MM.1S (cell line): ENCODE results near the gene EOLA2.
"Not testable (repeated sequence)": the region's sequence is repeated elsewhere in the genome, so short reads cannot be mapped to it uniquely, and the experiment has no call there.

ENCODE experiments used
- EZH2 ChIP-seq: fragments of 300-600 bp; sonication (generic); optimal IDR thresholded peaks from 2 replicates; pipeline ENCODE3; 2017; ENCODE audit warnings: low read depth, mild to moderate bottlenecking, antibody characterized with exemption, low read length, mixed read lengths
- TF ChIP-seq, protein P1 (sequence below): fragments of 300-600 bp; sonication (generic); IDR thresholded peaks from 2 replicates; pipeline ENCODE4 v1.5.1; 2016; ENCODE audit warnings: antibody characterized with exemption, low read length, mixed read lengths

DNA sequence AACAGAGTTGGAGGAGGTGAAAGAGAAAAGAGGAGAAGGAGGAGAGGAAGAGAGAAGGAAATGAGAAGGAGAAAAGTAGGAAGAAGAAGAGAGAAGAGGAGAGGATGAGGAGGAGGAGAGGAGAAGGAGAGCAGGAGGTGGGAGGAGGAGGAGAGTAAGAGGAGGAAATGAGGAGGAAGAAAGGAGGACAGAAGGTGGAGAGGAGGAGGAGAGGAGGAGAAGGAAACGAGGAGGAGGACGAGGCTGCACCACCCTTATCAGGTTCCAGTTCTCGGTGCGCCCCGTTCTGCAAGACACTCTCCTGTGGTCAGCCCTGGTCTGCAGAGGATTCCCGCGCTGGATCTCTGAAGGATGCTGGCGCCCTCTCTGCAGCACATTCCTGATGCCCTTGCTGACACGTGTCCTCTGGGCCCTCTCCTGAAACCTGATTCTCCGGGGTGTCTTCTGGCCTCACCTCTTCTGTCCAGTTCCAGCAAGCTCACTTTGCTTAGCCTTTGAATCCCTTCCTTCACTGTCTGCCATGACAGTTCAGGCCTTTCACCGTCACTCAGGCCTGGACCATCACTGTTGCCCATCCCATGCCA is 6.9 kb upstream of the EOLA2 start:
- TF ChIP-seq EZH2 = not testable (repeated sequence)
- TF ChIP-seq, protein P1, sequence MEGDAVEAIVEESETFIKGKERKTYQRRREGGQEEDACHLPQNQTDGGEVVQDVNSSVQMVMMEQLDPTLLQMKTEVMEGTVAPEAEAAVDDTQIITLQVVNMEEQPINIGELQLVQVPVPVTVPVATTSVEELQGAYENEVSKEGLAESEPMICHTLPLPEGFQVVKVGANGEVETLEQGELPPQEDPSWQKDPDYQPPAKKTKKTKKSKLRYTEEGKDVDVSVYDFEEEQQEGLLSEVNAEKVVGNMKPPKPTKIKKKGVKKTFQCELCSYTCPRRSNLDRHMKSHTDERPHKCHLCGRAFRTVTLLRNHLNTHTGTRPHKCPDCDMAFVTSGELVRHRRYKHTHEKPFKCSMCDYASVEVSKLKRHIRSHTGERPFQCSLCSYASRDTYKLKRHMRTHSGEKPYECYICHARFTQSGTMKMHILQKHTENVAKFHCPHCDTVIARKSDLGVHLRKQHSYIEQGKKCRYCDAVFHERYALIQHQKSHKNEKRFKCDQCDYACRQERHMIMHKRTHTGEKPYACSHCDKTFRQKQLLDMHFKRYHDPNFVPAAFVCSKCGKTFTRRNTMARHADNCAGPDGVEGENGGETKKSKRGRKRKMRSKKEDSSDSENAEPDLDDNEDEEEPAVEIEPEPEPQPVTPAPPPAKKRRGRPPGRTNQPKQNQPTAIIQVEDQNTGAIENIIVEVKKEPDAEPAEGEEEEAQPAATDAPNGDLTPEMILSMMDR = not testable (repeated sequence)
